HL-60 (cell line): ENCODE data around the gene AMBP.

ENCODE experiments used
- DNase-seq, 2 experiments: peaks; one replicate each; pipeline ENCODE4 v3.0.0-alpha.2; 2010 to 2020; ENCODE audit warnings: low read depth in 1 of 2, low spot score in 1 of 2
- H3K27ac ChIP-seq: fragments of 250-450 bp; sonication (Bioruptor Pico); replicated peaks from 2 replicates; pipeline ENCODE4 v1.5.1; 2020; ENCODE audit warnings: mild to moderate bottlenecking, moderate library complexity
- H3K27me3 ChIP-seq: fragments of 250-450 bp; sonication (Bioruptor Pico); 2 replicates; pipeline ENCODE4 v1.5.1; 2021; ENCODE audit warnings: mild to moderate bottlenecking, moderate library complexity; ENCODE audit not compliant: insufficient read depth, poor library complexity, severe bottlenecking
- H3K4me3 ChIP-seq: replicated peaks from 2 replicates; pipeline ENCODE4 v1.5.1; 2011; ENCODE audit warnings: mild to moderate bottlenecking, control low read depth, low read length; ENCODE audit not compliant: insufficient read depth
- GABPA ChIP-seq: IDR thresholded peaks from 2 replicates; pipeline ENCODE4 v1.6.1; 2012; ENCODE audit warnings: low read depth
- POLR2AphosphoS5 ChIP-seq: IDR thresholded peaks from 2 replicates; pipeline ENCODE4 v1.6.1; 2012; ENCODE audit warnings: low read depth
- SPI1 ChIP-seq: IDR thresholded peaks from 2 replicates; pipeline ENCODE4 v1.6.1; 2012; ENCODE audit warnings: low read depth, mild to moderate bottlenecking, borderline replicate concordance
- TF ChIP-seq, protein P1 (sequence below): IDR thresholded peaks from one replicate; pipeline ENCODE4 v1.5.1; 2011; ENCODE audit warnings: low read length, control low read depth, inconsistent platforms; ENCODE audit not compliant: insufficient read depth
- TF ChIP-seq, protein P2 (sequence below): IDR thresholded peaks from 2 replicates; pipeline ENCODE4 v1.6.1; 2012; ENCODE audit warnings: low read depth; ENCODE audit not compliant: insufficient replicate concordance

AMBP gene

DNA sequence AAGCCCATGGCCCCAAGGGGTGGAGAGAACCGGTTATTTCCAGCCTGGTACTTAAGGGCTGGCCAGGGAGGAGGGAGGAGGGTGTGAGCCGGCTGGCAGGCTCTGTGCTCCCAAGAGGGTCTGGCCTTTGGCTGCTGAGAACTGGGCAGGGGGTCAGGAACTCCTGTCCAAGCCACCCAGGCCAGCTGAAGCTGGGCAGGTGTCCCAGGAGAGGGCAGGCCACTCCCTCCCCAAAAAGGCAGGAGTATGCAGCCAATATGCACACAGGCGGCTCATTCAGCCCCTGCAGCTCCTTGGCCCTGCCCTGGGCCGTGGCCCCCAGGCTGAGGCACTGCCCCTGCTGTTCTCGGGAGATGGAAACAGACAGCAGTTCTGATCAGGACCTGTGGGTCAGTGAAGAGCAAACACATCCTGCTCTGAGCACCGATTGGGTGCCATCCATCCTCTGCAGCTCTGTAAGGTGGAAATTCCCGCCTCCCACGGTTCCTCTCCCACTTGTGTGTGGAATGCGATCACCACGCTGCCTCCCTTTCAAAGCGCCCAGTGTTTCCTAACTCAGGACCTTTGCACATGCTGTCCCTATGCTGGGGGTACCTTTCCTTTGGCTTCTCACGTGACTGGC lies 38.1 kb upstream of the AMBP start:
- DNase-seq: no peak
- H3K27ac ChIP-seq: no peak overlapping the region
- TF ChIP-seq POLR2AphosphoS5: no peak
- TF ChIP-seq, protein P1, sequence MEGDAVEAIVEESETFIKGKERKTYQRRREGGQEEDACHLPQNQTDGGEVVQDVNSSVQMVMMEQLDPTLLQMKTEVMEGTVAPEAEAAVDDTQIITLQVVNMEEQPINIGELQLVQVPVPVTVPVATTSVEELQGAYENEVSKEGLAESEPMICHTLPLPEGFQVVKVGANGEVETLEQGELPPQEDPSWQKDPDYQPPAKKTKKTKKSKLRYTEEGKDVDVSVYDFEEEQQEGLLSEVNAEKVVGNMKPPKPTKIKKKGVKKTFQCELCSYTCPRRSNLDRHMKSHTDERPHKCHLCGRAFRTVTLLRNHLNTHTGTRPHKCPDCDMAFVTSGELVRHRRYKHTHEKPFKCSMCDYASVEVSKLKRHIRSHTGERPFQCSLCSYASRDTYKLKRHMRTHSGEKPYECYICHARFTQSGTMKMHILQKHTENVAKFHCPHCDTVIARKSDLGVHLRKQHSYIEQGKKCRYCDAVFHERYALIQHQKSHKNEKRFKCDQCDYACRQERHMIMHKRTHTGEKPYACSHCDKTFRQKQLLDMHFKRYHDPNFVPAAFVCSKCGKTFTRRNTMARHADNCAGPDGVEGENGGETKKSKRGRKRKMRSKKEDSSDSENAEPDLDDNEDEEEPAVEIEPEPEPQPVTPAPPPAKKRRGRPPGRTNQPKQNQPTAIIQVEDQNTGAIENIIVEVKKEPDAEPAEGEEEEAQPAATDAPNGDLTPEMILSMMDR: no peak
- TF ChIP-seq, protein P2, sequence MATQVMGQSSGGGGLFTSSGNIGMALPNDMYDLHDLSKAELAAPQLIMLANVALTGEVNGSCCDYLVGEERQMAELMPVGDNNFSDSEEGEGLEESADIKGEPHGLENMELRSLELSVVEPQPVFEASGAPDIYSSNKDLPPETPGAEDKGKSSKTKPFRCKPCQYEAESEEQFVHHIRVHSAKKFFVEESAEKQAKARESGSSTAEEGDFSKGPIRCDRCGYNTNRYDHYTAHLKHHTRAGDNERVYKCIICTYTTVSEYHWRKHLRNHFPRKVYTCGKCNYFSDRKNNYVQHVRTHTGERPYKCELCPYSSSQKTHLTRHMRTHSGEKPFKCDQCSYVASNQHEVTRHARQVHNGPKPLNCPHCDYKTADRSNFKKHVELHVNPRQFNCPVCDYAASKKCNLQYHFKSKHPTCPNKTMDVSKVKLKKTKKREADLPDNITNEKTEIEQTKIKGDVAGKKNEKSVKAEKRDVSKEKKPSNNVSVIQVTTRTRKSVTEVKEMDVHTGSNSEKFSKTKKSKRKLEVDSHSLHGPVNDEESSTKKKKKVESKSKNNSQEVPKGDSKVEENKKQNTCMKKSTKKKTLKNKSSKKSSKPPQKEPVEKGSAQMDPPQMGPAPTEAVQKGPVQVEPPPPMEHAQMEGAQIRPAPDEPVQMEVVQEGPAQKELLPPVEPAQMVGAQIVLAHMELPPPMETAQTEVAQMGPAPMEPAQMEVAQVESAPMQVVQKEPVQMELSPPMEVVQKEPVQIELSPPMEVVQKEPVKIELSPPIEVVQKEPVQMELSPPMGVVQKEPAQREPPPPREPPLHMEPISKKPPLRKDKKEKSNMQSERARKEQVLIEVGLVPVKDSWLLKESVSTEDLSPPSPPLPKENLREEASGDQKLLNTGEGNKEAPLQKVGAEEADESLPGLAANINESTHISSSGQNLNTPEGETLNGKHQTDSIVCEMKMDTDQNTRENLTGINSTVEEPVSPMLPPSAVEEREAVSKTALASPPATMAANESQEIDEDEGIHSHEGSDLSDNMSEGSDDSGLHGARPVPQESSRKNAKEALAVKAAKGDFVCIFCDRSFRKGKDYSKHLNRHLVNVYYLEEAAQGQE: no peak
- TF ChIP-seq SPI1: no peak
- no peak for TF ChIP-seq GABPA
- H3K27me3 ChIP-seq: peaks cover 2% of the 10 kb centered on the region
- H3K4me3 ChIP-seq: no peak overlapping the region

DNA sequence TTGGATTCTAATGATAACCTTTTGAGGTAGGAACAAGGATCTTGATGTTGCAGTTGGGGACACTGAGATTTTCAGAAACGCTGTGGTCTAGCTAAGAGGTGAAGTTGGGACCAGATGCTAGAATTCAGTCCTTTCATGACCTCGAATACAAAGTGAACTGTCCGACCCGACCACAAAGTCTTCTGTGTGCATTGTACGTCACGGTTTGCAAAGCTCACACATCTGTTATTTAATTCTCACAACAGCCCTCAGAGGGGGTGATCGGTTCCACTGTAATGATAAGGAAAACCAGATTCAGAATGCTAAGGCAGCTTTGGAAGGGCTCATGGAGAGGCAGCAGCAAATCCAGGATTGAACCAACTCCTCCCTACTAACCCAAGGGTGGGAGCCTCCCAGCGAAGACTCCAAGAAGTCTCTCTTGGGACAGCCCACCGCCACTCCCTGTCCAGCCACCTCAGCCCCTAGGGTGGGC lies 37.6 kb upstream of the AMBP start:
- DNase-seq: no peak
- H3K27ac ChIP-seq: no peak overlapping the region
- TF ChIP-seq SPI1: no peak
- no peak for TF ChIP-seq GABPA
- peaks cover 2% of the 10 kb centered on the region for H3K27me3 ChIP-seq
- H3K4me3 ChIP-seq: no peak overlapping the region

DNA sequence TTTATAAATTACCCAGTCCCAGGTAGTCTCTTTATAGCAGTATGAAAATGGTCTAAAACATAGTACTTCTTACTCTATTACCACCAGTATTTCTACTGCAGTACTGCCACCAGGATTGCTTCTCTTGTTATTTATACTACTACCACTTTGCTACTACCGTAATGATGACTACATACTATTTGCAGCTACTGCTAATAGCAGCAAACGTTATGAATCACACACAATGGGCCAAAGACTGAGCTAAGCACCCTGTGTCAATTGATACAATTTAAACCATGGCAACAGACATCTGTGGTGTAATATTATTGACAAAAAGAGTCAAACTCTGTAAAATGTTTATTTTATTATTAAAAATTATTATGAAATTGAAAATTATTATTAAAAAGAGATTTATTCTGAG lies 36.3 kb upstream of the AMBP start:
- no peak for DNase-seq
- peaks cover 2% of the 10 kb centered on the region for H3K27me3 ChIP-seq
- TF ChIP-seq POLR2AphosphoS5 (no peak), GABPA (no peak), SPI1 (no peak)
- TF ChIP-seq, protein P1: no peak
- TF ChIP-seq, protein P2: no peak
- H3K4me3 ChIP-seq: no peak overlapping the region
- H3K27ac ChIP-seq: no peak overlapping the region

DNA sequence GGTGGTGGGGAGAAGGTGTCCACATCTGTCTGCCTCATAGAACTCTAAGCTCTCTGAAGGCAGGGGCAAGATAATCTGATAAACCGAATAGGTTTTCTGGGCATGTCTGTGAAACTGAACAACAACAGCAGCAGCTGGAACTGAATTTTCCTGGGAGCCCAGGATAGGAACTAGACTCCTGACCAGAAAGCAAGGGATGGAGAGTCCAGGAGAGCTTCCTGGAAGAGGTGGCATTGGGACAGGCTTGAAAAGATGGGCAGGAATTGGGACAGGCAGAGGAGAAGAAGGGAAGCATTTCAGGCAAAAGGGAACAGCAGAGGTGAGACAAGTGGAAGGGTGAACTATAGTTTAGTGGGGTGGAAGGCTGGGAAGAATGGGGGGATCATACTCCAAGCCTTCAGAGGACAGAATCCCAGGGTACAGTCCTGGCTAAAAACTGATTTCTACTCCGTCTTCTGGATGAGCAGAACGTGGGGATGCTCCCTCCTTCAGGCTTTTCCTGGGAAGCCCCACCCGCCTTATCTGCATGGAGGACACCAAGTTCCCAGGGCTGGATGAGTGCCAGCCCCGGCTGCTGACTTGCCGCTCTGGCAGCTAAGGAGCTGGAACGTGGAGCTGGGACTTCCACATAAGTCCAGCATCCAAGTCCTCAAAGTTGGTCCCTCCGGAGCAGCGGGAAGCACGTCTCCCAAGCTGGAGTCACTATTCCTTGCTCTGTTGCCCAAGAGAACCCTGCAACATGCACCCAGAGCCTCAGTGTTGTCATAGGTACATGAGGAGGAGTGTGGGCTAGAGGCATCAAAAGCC lies 34.9 kb upstream of the AMBP start:
- no peak overlapping the region for H3K27ac ChIP-seq
- H3K4me3 ChIP-seq: no peak overlapping the region
- TF ChIP-seq, protein P1: no peak
- TF ChIP-seq, protein P2: no peak
- H3K27me3 ChIP-seq: no peaks in the 10 kb centered on the region
- no peak for DNase-seq
